ENCODE results near the gene KRTAP17-1. TPM values are rescaled to one million over a fixed set of nuclear protein-coding genes. Genes with fewer than 3 reads are reported as not detected.

Gene KRTAP17-1
- total and polyA plus RNA-seq, 4 donors: not detected

- H3K36me3 ChIP-seq (ENCODE audit: control insufficient read depth in 4 of 4, insufficient read depth in 4 of 4, low read length in 4 of 4): no peaks in the 10 kb centered on the region
- WGBS, 2 donors: 56 to 78% methylated on average over 3 of the region's 3 CpGs
- ATAC-seq (ENCODE audit: insufficient read depth, low FRiP score): no peak
Observed at GRCh38 chr17:41267711-41268110, 47.8 kb downstream of the KRTAP17-1 start.

GRCh38 chr17:41265078-41265477 is 50.4 kb downstream of the KRTAP17-1 start, which contains the start of gene KRTAP9-6:
Gene KRTAP9-6 (plus strand): TSS chr17:41265378. CDS start chr17:41265378, 0 bp downstream.
- Histone ChIP-seq H3K4me1 (ENCODE audit: control insufficient read depth in 5 of 5, insufficient read depth in 5 of 5, low read length in 5 of 5) (no peaks in the 10 kb centered on the region), H3K27me3 (ENCODE audit: control insufficient read depth in 3 of 3, insufficient read depth in 3 of 3, low read length in 2 of 3) (peaks cover 0 to 4% (median 0%) of the 10 kb centered on the region in 3 donors), H3K4me3 (no peak within 1 kb of the TSS), H3K36me3 (ENCODE audit: control insufficient read depth in 4 of 4, insufficient read depth in 4 of 4, low read length in 4 of 4) (no peaks in the 10 kb centered on the region), H3K27ac (ENCODE audit: low read depth in 1 of 2, low read length in 1 of 2) (no peak within 1 kb of the TSS), H3K9me3 (ENCODE audit: control insufficient read depth in 4 of 4, insufficient read depth in 3 of 4, low read length in 3 of 4) (no peaks in the 10 kb centered on the region), H3K9ac (ENCODE audit: insufficient read depth in 1 of 2, low read length in 2 of 2) (no peak within 1 kb of the TSS)
- no peak for TF ChIP-seq CTCF (IDR thresholded peaks at IDR 0.05; ENCODE audit: control extremely low read depth, extremely low read depth)
- no peak for ATAC-seq (ENCODE audit: insufficient read depth, low FRiP score)
- no peak for DNase-seq
- 34% methylated on average over 2 of the region's 2 CpGs for WGBS, 2 donors

More at GRCh38 chr17:41267711-41268110, 47.8 kb downstream of the KRTAP17-1 start:
- Histone ChIP-seq H3K4me3 (no peak overlapping the region), H3K9ac (ENCODE audit: insufficient read depth in 1 of 2, low read length in 2 of 2) (no peak overlapping the region), H3K27ac (ENCODE audit: low read depth in 1 of 2, low read length in 1 of 2) (no peak overlapping the region), H3K4me1 (ENCODE audit: control insufficient read depth in 5 of 5, insufficient read depth in 5 of 5, low read length in 5 of 5) (no peaks in the 10 kb centered on the region), H3K9me3 (ENCODE audit: control insufficient read depth in 4 of 4, insufficient read depth in 3 of 4, low read length in 3 of 4) (no peaks in the 10 kb centered on the region), H3K27me3 (ENCODE audit: control insufficient read depth in 3 of 3, insufficient read depth in 3 of 3, low read length in 2 of 3) (peaks cover 0 to 3% (median 0%) of the 10 kb centered on the region in 3 donors)
- no peak for DNase-seq
- no peak for TF ChIP-seq CTCF (IDR thresholded peaks at IDR 0.05; ENCODE audit: control extremely low read depth, extremely low read depth)

Small RNA genes within 50 kb of the gene (small RNA-seq; reads per million reads assigned to genes)
- gene KRTAP9-10P (ENCODE audit: low replicate concordance): not detected

Other genes starting within 250 kb of the KRTAP17-1 start
Only the 30 nearest of the 35 such genes appear.
- not detected for gene KRTAP4-9, start 210.3 kb downstream of the KRTAP17-1 start, total RNA-seq
- not detected for gene KRTAP4-9, start 210.3 kb downstream of the KRTAP17-1 start, polyA plus RNA-seq
- under 1 TPM in 1 of 2 donors, not detected in 1; 0.34 TPM for gene KRTAP4-11, start 197.3 kb downstream of the KRTAP17-1 start, total RNA-seq
- gene KRTAP4-11, start 197.3 kb downstream of the KRTAP17-1 start, polyA plus RNA-seq: not detected
- gene KRTAP4-12, start 191.5 kb downstream of the KRTAP17-1 start, total RNA-seq: not detected
- gene KRTAP4-12, start 191.5 kb downstream of the KRTAP17-1 start, polyA plus RNA-seq: not detected
- not detected for gene KRTAP4-6, start 175.2 kb downstream of the KRTAP17-1 start, total RNA-seq
- gene KRTAP4-6, start 175.2 kb downstream of the KRTAP17-1 start, polyA plus RNA-seq: not detected
- gene KRTAP4-5, start 165.9 kb downstream of the KRTAP17-1 start, total RNA-seq: not detected
- gene KRTAP4-5, start 165.9 kb downstream of the KRTAP17-1 start, polyA plus RNA-seq: not detected
- gene KRTAP4-4, start 155.0 kb downstream of the KRTAP17-1 start, total RNA-seq: not detected
- not detected for gene KRTAP4-4, start 155.0 kb downstream of the KRTAP17-1 start, polyA plus RNA-seq
- not detected for gene KRTAP4-3, start 147.5 kb downstream of the KRTAP17-1 start, total RNA-seq
- gene KRTAP4-3, start 147.5 kb downstream of the KRTAP17-1 start, polyA plus RNA-seq: not detected
- gene KRTAP4-2, start 137.5 kb downstream of the KRTAP17-1 start, total RNA-seq: not detected
- gene KRTAP4-2, start 137.5 kb downstream of the KRTAP17-1 start, polyA plus RNA-seq: not detected
- not detected for gene KRTAP4-1, start 130.8 kb downstream of the KRTAP17-1 start, total RNA-seq
- not detected for gene KRTAP4-1, start 130.8 kb downstream of the KRTAP17-1 start, polyA plus RNA-seq
- gene KRTAP9-1, start 125.8 kb downstream of the KRTAP17-1 start, total RNA-seq: not detected
- gene KRTAP9-1, start 125.8 kb downstream of the KRTAP17-1 start, polyA plus RNA-seq: not detected
- gene KRTAP9-2, start 89.1 kb downstream of the KRTAP17-1 start, total RNA-seq: not detected
- gene KRTAP9-2, start 89.1 kb downstream of the KRTAP17-1 start, polyA plus RNA-seq: not detected
- gene KRTAP9-3, start 83.3 kb downstream of the KRTAP17-1 start, total RNA-seq: not detected
- gene KRTAP9-3, start 83.3 kb downstream of the KRTAP17-1 start, polyA plus RNA-seq: not detected
- not detected for gene KRTAP9-8, start 77.7 kb downstream of the KRTAP17-1 start, total RNA-seq
- gene KRTAP9-8, start 77.7 kb downstream of the KRTAP17-1 start, polyA plus RNA-seq: not detected
- gene KRTAP9-4, start 66.0 kb downstream of the KRTAP17-1 start, total RNA-seq: not detected
- gene KRTAP9-4, start 66.0 kb downstream of the KRTAP17-1 start, polyA plus RNA-seq: not detected
- not detected for gene KRTAP9-9, start 60.3 kb downstream of the KRTAP17-1 start, total RNA-seq
- not detected for gene KRTAP9-9, start 60.3 kb downstream of the KRTAP17-1 start, polyA plus RNA-seq
- not detected for gene KRTAP9-6, start 50.3 kb downstream of the KRTAP17-1 start, total RNA-seq
- gene KRTAP9-6, start 50.3 kb downstream of the KRTAP17-1 start, polyA plus RNA-seq: not detected
- not detected for gene KRTAP9-7, start 40.0 kb downstream of the KRTAP17-1 start, total RNA-seq
- gene KRTAP9-7, start 40.0 kb downstream of the KRTAP17-1 start, polyA plus RNA-seq: not detected
- not detected for gene KRTAP29-1, start 12.9 kb downstream of the KRTAP17-1 start, total RNA-seq
- gene KRTAP29-1, start 12.9 kb downstream of the KRTAP17-1 start, polyA plus RNA-seq: not detected
- gene KRTAP16-1, start 6.4 kb downstream of the KRTAP17-1 start, total RNA-seq: not detected
- gene KRTAP16-1, start 6.4 kb downstream of the KRTAP17-1 start, polyA plus RNA-seq: not detected
- not detected for gene KRT33A, start 35.1 kb upstream of the KRTAP17-1 start, total RNA-seq
- not detected for gene KRT33A, start 35.1 kb upstream of the KRTAP17-1 start, polyA plus RNA-seq
- gene KRT33B, start 54.1 kb upstream of the KRTAP17-1 start, total RNA-seq: not detected
- not detected for gene KRT33B, start 54.1 kb upstream of the KRTAP17-1 start, polyA plus RNA-seq
- gene KRT34, start 66.6 kb upstream of the KRTAP17-1 start, total RNA-seq: not detected
- gene KRT34, start 66.6 kb upstream of the KRTAP17-1 start, polyA plus RNA-seq: not detected
- gene KRT31, start 81.9 kb upstream of the KRTAP17-1 start, total RNA-seq: not detected
- gene KRT31, start 81.9 kb upstream of the KRTAP17-1 start, polyA plus RNA-seq: under 1 TPM in 1 of 2 donors, not detected in 1; 0.02 TPM
- gene KRT37, start 108.9 kb upstream of the KRTAP17-1 start, total RNA-seq: not detected
- not detected for gene KRT37, start 108.9 kb upstream of the KRTAP17-1 start, polyA plus RNA-seq
- gene KRT38, start 125.3 kb upstream of the KRTAP17-1 start, total RNA-seq: not detected
- gene KRT38, start 125.3 kb upstream of the KRTAP17-1 start, polyA plus RNA-seq: not detected
- gene KRT32, start 151.7 kb upstream of the KRTAP17-1 start, total RNA-seq: not detected
- gene KRT32, start 151.7 kb upstream of the KRTAP17-1 start, polyA plus RNA-seq: not detected
- gene KRT35, start 165.4 kb upstream of the KRTAP17-1 start, total RNA-seq: not detected
- gene KRT35, start 165.4 kb upstream of the KRTAP17-1 start, polyA plus RNA-seq: not detected
- gene KRT36, start 174.2 kb upstream of the KRTAP17-1 start, total RNA-seq: not detected
- gene KRT36, start 174.2 kb upstream of the KRTAP17-1 start, polyA plus RNA-seq: under 1 TPM in 1 of 2 donors, not detected in 1; 0.02 TPM
- 10 to 100 TPM in 1 of 2 donors, 1 to 10 TPM in 1; 7.9 to 11.6 TPM for gene KRT13, start 189.9 kb upstream of the KRTAP17-1 start, total RNA-seq
- gene KRT13, start 189.9 kb upstream of the KRTAP17-1 start, polyA plus RNA-seq: 10 to 100 TPM in 1 of 2 donors, 1 to 10 TPM in 1; 4.0 to 16.1 TPM
- 10 to 100 TPM; 20.4 to 51.7 TPM for gene KRT15, start 203.2 kb upstream of the KRTAP17-1 start, total RNA-seq
- gene KRT15, start 203.2 kb upstream of the KRTAP17-1 start, polyA plus RNA-seq: 10 to 100 TPM; 15.2 to 33.6 TPM

Data from lung (tissue), 13 donors.